ENCODE data around the gene FAM168A.

GRCh38 chr11:73475549-73476095, 122.3 kb downstream of the FAM168A start:
- TF ChIP-seq, protein P1, sequence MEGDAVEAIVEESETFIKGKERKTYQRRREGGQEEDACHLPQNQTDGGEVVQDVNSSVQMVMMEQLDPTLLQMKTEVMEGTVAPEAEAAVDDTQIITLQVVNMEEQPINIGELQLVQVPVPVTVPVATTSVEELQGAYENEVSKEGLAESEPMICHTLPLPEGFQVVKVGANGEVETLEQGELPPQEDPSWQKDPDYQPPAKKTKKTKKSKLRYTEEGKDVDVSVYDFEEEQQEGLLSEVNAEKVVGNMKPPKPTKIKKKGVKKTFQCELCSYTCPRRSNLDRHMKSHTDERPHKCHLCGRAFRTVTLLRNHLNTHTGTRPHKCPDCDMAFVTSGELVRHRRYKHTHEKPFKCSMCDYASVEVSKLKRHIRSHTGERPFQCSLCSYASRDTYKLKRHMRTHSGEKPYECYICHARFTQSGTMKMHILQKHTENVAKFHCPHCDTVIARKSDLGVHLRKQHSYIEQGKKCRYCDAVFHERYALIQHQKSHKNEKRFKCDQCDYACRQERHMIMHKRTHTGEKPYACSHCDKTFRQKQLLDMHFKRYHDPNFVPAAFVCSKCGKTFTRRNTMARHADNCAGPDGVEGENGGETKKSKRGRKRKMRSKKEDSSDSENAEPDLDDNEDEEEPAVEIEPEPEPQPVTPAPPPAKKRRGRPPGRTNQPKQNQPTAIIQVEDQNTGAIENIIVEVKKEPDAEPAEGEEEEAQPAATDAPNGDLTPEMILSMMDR (conservative IDR thresholded peaks at IDR 0.05; ENCODE audit: low read length) = no peak
- TF ChIP-seq EZH2phosphoT487 (IDR thresholded peaks at IDR 0.05; ENCODE audit: borderline replicate concordance, low read depth, low read length) = no peak
